Suprapubic skin (tissue), 4 donors: ENCODE measurements around the gene F3.

Source experiments
- CTCF ChIP-seq, 2 donors: fragments of 200-600 bp in 1 of 2; fragments of 450-650 bp in 1 of 2; sonication (generic) in 1 of 2; IDR thresholded peaks; one replicate each; pipeline ENCODE4 v1.5.1; 2016 to 2019; ENCODE audit warnings: antibody characterized with exemption in 2 of 2, mild to moderate bottlenecking in 1 of 2, moderate library complexity in 1 of 2
- EP300 ChIP-seq: sonication (generic); formaldehyde crosslinking; IDR thresholded peaks from one replicate; pipeline ENCODE4 v1.6.1; 2017; ENCODE audit warnings: antibody characterized with exemption
- POLR2A ChIP-seq, 2 donors: fragments of 450-650 bp; IDR thresholded peaks; one replicate each; pipeline ENCODE4 v1.6.1; 2017; ENCODE audit warnings: antibody characterized with exemption in 2 of 2, mild to moderate bottlenecking in 2 of 2, moderate library complexity in 2 of 2
- POLR2AphosphoS5 ChIP-seq, 3 donors: sonication (generic); formaldehyde crosslinking; IDR thresholded peaks; one replicate each; pipeline ENCODE4 v1.6.1; 2017; ENCODE audit warnings: antibody characterized with exemption in 3 of 3

GRCh38 chr1:94515296-94515947 is 26.1 kb downstream of the F3 start:
- TF ChIP-seq EP300: no peak
- no peak for TF ChIP-seq CTCF (IDR thresholded peaks at IDR 0.05)
- no peak for TF ChIP-seq POLR2AphosphoS5 (IDR thresholded peaks at IDR 0.05)
- no peak for TF ChIP-seq POLR2A (IDR thresholded peaks at IDR 0.05)
